GM23338 (cell line): ENCODE results near the gene RRAS. TPM values are rescaled to one million over a fixed set of nuclear protein-coding genes. Genes with fewer than 3 reads are reported as not detected.

Experiments used
- ATAC-seq: fragments of 200-7000 bp; cut with Tn5 transposase; 3 replicates; pipeline ENCODE4 v1.9.1; 2020
- DNase-seq: peaks from one replicate; pipeline ENCODE4 v3.0.0-alpha.2; 2015; ENCODE audit warnings: low spot score
- H2AFZ ChIP-seq: fragments of 200-600 bp; sonication (generic); 2 replicates; pipeline ENCODE4 v1.8.0; 2016; ENCODE audit warnings: antibody characterized with exemption, mild to moderate bottlenecking, moderate library complexity
- H3F3A ChIP-seq: fragments of 200-600 bp; sonication (generic); replicated peaks from 2 replicates; pipeline ENCODE4 v1.8.0; 2017; ENCODE audit warnings: antibody characterized with exemption, mixed run types, low read depth
- H3K27ac ChIP-seq: fragments of 200-600 bp; sonication (generic); 2 replicates; pipeline ENCODE4 v1.6.1; 2016; ENCODE audit warnings: low read depth
- H3K27me3 ChIP-seq: fragments of 200-600 bp; sonication (generic); 2 replicates; pipeline ENCODE4 v1.8.0; 2016; ENCODE audit warnings: mild to moderate bottlenecking, mixed run types, moderate library complexity; ENCODE audit not compliant: insufficient read depth
- H3K36me3 ChIP-seq: fragments of 200-600 bp; sonication (generic); 2 replicates; pipeline ENCODE4 v1.8.0; 2016; ENCODE audit warnings: mild to moderate bottlenecking; ENCODE audit not compliant: insufficient read depth
- H3K4me1 ChIP-seq: fragments of 200-600 bp; sonication (generic); 2 replicates; pipeline ENCODE4 v1.8.0; 2016; ENCODE audit warnings: mild to moderate bottlenecking, moderate library complexity; ENCODE audit not compliant: insufficient read depth
- H3K4me2 ChIP-seq: fragments of 200-600 bp; sonication (generic); 2 replicates; pipeline ENCODE4 v1.7.1; 2017; ENCODE audit warnings: mixed run types
- H3K4me3 ChIP-seq: fragments of 200-600 bp; sonication (generic); 2 replicates; pipeline ENCODE4 v1.6.1; 2016; ENCODE audit warnings: mixed run types
- H3K79me2 ChIP-seq: fragments of 200-600 bp; sonication (generic); replicated peaks from 2 replicates; pipeline ENCODE4 v1.8.0; 2017; ENCODE audit warnings: mild to moderate bottlenecking; ENCODE audit not compliant: insufficient read depth
- H3K9me2 ChIP-seq: fragments of 200-600 bp; sonication (generic); 2 replicates; pipeline ENCODE4 v1.8.0; 2017; ENCODE audit not compliant: insufficient read depth
- H4K20me1 ChIP-seq: fragments of 200-600 bp; sonication (generic); replicated peaks from 2 replicates; pipeline ENCODE4 v1.8.0; 2017; ENCODE audit warnings: mild to moderate bottlenecking; ENCODE audit not compliant: insufficient read depth
- H3K27ac Mint-ChIP-seq: 2 replicates; pipeline ENCODE4 v1.8.0; 2020; ENCODE audit warnings: inconsistent platforms, mild to moderate bottlenecking, moderate library complexity, mixed read lengths
- H3K27me3 Mint-ChIP-seq: 3 replicates; pipeline ENCODE4 v1.8.0; 2022; ENCODE audit warnings: low read depth, mild to moderate bottlenecking, moderate library complexity, mixed read lengths, inconsistent platforms; ENCODE audit not compliant: insufficient read depth, poor library complexity
- H3K36me3 Mint-ChIP-seq: 3 replicates; pipeline ENCODE4 v1.8.0; 2021; ENCODE audit warnings: low read depth, mild to moderate bottlenecking, inconsistent platforms, moderate library complexity, mixed read lengths
- H3K4me1 Mint-ChIP-seq: 3 replicates; pipeline ENCODE4 v1.8.0; 2020; ENCODE audit warnings: mild to moderate bottlenecking, inconsistent platforms, mixed read lengths
- H3K4me3 Mint-ChIP-seq: 3 replicates; pipeline ENCODE4 v1.8.0; 2021; ENCODE audit warnings: moderate library complexity, mild to moderate bottlenecking, inconsistent platforms, mixed read lengths
- H3K9me3 Mint-ChIP-seq: 3 replicates; pipeline ENCODE4 v1.8.0; 2020; ENCODE audit warnings: moderate library complexity, mild to moderate bottlenecking, inconsistent platforms, mixed read lengths
- CREB1 ChIP-seq: fragments of 250-450 bp; sonication (Bioruptor Pico); IDR thresholded peaks from 2 replicates; pipeline ENCODE4 v1.5.0; 2020; ENCODE audit warnings: low read depth, mild to moderate bottlenecking, moderate library complexity
- EZH2 ChIP-seq: fragments of 200-600 bp; sonication (generic); IDR thresholded peaks from one replicate; pipeline ENCODE4 v1.8.0; 2017; ENCODE audit warnings: antibody characterized with exemption, mild to moderate bottlenecking, low read depth; ENCODE audit not compliant: unreplicated experiment
- EZH2phosphoT487 ChIP-seq: fragments of 200-600 bp; sonication (generic); IDR thresholded peaks from one replicate; pipeline ENCODE4 v1.8.1; 2018; ENCODE audit warnings: antibody characterized with exemption; ENCODE audit not compliant: unreplicated experiment
- JUNB ChIP-seq: IDR thresholded peaks from one replicate; pipeline ENCODE4 v1.6.1; 2016; ENCODE audit warnings: antibody characterized with exemption; ENCODE audit not compliant: unreplicated experiment
- NANOG ChIP-seq: IDR thresholded peaks from 2 replicates; pipeline ENCODE4 v1.6.1; 2016; ENCODE audit warnings: antibody characterized with exemption, borderline replicate concordance
- POLR2AphosphoS5 ChIP-seq: IDR thresholded peaks from 2 replicates; pipeline ENCODE4 v1.6.1; 2016; ENCODE audit warnings: antibody characterized with exemption, low read depth
- STAT1 ChIP-seq: IDR thresholded peaks from one replicate; pipeline ENCODE4 v1.6.1; 2016; ENCODE audit warnings: antibody characterized with exemption; ENCODE audit not compliant: unreplicated experiment
- ZNF114 ChIP-seq: fragments of 250-450 bp; sonication (Bioruptor Pico); IDR thresholded peaks from 2 replicates; pipeline ENCODE4 v1.5.0; 2020; ENCODE audit warnings: mild to moderate bottlenecking, moderate library complexity
- ZNF331 ChIP-seq: fragments of 250-450 bp; sonication (Bioruptor Pico); IDR thresholded peaks from 2 replicates; pipeline ENCODE4 v1.5.0; 2020; ENCODE audit warnings: low read depth, mild to moderate bottlenecking, moderate library complexity
- polyA plus RNA-seq: library from polyadenylated mRNA; unstranded; fragments of >200 nt; fragmentation: Nextera tagmentation; extraction: Ambion mirVana; gene quantifications from 2 replicates; pipeline ENCODE4 v1.2.1, GENCODE V29; 2016
- total RNA-seq: library from RNA; depleted of rRNA; stranded (reverse); fragments of >200 nt; shearing (Covaris generic); gene quantifications from 2 replicates; pipeline ENCODE4 v1.2.3, GENCODE V29; 2014
- TF ChIP-seq, protein P1 (sequence below): IDR thresholded peaks from one replicate; pipeline ENCODE4 v1.6.1; 2018; ENCODE audit warnings: antibody characterized with exemption; ENCODE audit not compliant: unreplicated experiment
- TF ChIP-seq, protein P2 (sequence below): IDR thresholded peaks from 2 replicates; pipeline ENCODE4 v1.6.1; 2016; ENCODE audit warnings: antibody characterized with exemption
- TF ChIP-seq, protein P3 (sequence below), 2 experiments: fragments of 200-600 bp in 1 of 2; sonication (generic) in 1 of 2; conservative IDR thresholded peaks; 2 replicates each; pipeline versions ENCODE4 v1.5.1 to v1.6.1; 2016 to 2017; ENCODE audit warnings: antibody characterized with exemption in 2 of 2, low read depth in 2 of 2, mild to moderate bottlenecking in 2 of 2, moderate library complexity in 1 of 2
- TF ChIP-seq, protein P4 (sequence below): fragments of 250-450 bp; sonication (Bioruptor Pico); IDR thresholded peaks from 2 replicates; pipeline ENCODE4 v1.5.0; 2020; ENCODE audit warnings: mild to moderate bottlenecking, moderate library complexity

The RRAS gene
- total and polyA plus RNA-seq, 2 experiments from 2014 or later, result 9.3 to 30.0 TPM

DNA sequence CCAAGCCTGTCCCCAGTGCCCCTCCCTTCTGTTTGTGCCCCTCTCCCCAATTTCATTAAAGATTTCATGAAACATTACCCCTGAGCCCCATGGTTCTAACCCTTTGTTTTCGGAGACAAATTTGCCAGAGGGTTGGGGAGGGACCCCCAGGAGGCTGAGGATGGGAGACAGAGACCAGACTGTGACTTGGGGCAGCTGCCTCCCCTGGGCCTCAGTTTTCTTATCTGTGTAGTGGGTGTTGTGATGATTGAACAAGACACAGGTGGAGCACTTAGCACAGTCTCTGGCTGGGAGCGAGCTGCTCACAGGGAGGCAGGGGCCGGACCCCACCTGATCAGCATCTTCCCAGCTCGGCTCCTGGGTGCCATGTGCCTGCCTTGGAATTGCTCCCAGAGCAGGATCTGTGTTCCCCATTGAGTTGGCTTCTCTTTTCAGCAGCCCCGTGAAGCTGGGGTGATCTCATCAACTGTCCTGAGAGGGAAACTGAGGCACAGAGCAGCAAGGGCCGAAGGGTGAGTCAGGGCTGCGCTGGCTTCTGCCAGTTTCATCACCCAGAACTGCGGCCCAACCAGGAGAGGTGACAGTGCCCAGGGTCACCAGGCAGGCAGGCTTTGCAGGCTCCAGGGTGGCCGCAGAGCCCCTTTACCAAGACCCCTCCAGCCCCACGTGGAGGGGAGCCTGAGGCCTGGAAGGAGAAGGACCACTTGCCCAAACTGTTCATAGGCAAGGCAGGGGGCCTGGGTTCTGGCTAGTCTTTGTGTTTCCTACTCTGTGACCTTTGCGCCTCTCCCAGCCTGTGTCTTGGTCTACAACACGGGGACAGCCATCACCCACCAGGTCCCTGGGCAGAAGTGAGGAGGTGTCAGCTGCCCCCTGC lies 18.9 kb upstream of the RRAS start:
- H3K9me3 Mint-ChIP-seq, result peaks cover 19% of the 10 kb centered on the region
- H3F3A ChIP-seq, result peaks cover 21% of the 10 kb centered on the region
- peaks cover 88% of the 10 kb centered on the region for H3K36me3 Mint-ChIP-seq
- no peak overlapping the region for H3K27ac Mint-ChIP-seq
- H3K27me3 ChIP-seq, result no peaks in the 10 kb centered on the region
- no peak overlapping the region for H3K4me2 ChIP-seq
- H2AFZ ChIP-seq, result no peak overlapping the region
- ATAC-seq (no peak), DNase-seq (no peak)
- H3K9me2 ChIP-seq, result no peaks in the 10 kb centered on the region
- TF ChIP-seq, protein P1, sequence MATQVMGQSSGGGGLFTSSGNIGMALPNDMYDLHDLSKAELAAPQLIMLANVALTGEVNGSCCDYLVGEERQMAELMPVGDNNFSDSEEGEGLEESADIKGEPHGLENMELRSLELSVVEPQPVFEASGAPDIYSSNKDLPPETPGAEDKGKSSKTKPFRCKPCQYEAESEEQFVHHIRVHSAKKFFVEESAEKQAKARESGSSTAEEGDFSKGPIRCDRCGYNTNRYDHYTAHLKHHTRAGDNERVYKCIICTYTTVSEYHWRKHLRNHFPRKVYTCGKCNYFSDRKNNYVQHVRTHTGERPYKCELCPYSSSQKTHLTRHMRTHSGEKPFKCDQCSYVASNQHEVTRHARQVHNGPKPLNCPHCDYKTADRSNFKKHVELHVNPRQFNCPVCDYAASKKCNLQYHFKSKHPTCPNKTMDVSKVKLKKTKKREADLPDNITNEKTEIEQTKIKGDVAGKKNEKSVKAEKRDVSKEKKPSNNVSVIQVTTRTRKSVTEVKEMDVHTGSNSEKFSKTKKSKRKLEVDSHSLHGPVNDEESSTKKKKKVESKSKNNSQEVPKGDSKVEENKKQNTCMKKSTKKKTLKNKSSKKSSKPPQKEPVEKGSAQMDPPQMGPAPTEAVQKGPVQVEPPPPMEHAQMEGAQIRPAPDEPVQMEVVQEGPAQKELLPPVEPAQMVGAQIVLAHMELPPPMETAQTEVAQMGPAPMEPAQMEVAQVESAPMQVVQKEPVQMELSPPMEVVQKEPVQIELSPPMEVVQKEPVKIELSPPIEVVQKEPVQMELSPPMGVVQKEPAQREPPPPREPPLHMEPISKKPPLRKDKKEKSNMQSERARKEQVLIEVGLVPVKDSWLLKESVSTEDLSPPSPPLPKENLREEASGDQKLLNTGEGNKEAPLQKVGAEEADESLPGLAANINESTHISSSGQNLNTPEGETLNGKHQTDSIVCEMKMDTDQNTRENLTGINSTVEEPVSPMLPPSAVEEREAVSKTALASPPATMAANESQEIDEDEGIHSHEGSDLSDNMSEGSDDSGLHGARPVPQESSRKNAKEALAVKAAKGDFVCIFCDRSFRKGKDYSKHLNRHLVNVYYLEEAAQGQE, result no peak
- TF ChIP-seq EZH2, result no peak
- TF ChIP-seq ZNF114 (CRISPR knock-in tag), result no peak
- TF ChIP-seq POLR2AphosphoS5, result no peak
- TF ChIP-seq CREB1 (CRISPR knock-in tag), result no peak
- no peak for TF ChIP-seq NANOG
- TF ChIP-seq ZNF331, result no peak
- TF ChIP-seq, protein P2, sequence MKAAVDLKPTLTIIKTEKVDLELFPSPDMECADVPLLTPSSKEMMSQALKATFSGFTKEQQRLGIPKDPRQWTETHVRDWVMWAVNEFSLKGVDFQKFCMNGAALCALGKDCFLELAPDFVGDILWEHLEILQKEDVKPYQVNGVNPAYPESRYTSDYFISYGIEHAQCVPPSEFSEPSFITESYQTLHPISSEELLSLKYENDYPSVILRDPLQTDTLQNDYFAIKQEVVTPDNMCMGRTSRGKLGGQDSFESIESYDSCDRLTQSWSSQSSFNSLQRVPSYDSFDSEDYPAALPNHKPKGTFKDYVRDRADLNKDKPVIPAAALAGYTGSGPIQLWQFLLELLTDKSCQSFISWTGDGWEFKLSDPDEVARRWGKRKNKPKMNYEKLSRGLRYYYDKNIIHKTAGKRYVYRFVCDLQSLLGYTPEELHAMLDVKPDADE, result no peak
- TF ChIP-seq, protein P3, sequence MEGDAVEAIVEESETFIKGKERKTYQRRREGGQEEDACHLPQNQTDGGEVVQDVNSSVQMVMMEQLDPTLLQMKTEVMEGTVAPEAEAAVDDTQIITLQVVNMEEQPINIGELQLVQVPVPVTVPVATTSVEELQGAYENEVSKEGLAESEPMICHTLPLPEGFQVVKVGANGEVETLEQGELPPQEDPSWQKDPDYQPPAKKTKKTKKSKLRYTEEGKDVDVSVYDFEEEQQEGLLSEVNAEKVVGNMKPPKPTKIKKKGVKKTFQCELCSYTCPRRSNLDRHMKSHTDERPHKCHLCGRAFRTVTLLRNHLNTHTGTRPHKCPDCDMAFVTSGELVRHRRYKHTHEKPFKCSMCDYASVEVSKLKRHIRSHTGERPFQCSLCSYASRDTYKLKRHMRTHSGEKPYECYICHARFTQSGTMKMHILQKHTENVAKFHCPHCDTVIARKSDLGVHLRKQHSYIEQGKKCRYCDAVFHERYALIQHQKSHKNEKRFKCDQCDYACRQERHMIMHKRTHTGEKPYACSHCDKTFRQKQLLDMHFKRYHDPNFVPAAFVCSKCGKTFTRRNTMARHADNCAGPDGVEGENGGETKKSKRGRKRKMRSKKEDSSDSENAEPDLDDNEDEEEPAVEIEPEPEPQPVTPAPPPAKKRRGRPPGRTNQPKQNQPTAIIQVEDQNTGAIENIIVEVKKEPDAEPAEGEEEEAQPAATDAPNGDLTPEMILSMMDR (conservative IDR thresholded peaks at IDR 0.05; ENCODE audit: low read depth in 2 of 2), result no peak
- TF ChIP-seq JUNB, result no peak
- TF ChIP-seq, protein P4, sequence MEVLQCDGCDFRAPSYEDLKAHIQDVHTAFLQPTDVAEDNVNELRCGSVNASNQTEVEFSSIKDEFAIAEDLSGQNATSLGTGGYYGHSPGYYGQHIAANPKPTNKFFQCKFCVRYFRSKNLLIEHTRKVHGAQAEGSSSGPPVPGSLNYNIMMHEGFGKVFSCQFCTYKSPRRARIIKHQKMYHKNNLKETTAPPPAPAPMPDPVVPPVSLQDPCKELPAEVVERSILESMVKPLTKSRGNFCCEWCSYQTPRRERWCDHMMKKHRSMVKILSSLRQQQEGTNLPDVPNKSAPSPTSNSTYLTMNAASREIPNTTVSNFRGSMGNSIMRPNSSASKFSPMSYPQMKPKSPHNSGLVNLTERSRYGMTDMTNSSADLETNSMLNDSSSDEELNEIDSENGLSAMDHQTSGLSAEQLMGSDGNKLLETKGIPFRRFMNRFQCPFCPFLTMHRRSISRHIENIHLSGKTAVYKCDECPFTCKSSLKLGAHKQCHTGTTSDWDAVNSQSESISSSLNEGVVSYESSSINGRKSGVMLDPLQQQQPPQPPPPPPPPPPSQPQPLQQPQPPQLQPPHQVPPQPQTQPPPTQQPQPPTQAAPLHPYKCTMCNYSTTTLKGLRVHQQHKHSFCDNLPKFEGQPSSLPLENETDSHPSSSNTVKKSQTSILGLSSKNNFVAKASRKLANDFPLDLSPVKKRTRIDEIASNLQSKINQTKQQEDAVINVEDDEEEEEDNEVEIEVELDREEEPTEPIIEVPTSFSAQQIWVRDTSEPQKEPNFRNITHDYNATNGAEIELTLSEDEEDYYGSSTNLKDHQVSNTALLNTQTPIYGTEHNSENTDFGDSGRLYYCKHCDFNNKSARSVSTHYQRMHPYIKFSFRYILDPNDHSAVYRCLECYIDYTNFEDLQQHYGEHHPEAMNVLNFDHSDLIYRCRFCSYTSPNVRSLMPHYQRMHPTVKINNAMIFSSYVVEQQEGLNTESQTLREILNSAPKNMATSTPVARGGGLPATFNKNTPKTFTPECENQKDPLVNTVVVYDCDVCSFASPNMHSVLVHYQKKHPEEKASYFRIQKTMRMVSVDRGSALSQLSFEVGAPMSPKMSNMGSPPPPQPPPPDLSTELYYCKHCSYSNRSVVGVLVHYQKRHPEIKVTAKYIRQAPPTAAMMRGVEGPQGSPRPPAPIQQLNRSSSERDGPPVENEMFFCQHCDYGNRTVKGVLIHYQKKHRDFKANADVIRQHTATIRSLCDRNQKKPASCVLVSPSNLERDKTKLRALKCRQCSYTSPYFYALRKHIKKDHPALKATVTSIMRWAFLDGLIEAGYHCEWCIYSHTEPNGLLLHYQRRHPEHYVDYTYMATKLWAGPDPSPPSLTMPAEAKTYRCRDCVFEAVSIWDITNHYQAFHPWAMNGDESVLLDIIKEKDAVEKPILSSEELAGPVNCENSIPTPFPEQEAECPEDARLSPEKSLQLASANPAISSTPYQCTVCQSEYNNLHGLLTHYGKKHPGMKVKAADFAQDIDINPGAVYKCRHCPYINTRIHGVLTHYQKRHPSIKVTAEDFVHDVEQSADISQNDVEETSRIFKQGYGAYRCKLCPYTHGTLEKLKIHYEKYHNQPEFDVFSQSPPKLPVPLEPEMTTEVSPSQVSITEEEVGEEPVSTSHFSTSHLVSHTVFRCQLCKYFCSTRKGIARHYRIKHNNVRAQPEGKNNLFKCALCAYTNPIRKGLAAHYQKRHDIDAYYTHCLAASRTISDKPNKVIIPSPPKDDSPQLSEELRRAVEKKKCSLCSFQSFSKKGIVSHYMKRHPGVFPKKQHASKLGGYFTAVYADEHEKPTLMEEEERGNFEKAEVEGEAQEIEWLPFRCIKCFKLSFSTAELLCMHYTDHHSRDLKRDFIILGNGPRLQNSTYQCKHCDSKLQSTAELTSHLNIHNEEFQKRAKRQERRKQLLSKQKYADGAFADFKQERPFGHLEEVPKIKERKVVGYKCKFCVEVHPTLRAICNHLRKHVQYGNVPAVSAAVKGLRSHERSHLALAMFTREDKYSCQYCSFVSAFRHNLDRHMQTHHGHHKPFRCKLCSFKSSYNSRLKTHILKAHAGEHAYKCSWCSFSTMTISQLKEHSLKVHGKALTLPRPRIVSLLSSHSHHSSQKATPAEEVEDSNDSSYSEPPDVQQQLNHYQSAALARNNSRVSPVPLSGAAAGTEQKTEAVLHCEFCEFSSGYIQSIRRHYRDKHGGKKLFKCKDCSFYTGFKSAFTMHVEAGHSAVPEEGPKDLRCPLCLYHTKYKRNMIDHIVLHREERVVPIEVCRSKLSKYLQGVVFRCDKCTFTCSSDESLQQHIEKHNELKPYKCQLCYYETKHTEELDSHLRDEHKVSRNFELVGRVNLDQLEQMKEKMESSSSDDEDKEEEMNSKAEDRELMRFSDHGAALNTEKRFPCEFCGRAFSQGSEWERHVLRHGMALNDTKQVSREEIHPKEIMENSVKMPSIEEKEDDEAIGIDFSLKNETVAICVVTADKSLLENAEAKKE (CRISPR knock-in tag), result no peak
- TF ChIP-seq STAT1, result no peak
- no peak for TF ChIP-seq EZH2phosphoT487
- H3K36me3 ChIP-seq, result peaks cover 25% of the 10 kb centered on the region
- no peak overlapping the region for H3K27ac ChIP-seq
- no peak overlapping the region for H3K4me3 ChIP-seq
- H3K4me1 Mint-ChIP-seq, result peaks cover 10% of the 10 kb centered on the region
- H4K20me1 ChIP-seq, result peaks cover 15% of the 10 kb centered on the region
- H3K4me3 Mint-ChIP-seq, result no peak overlapping the region
- H3K27me3 Mint-ChIP-seq, result peaks cover 19% of the 10 kb centered on the region
- H3K79me2 ChIP-seq, result peaks cover 7% of the 10 kb centered on the region
- H3K4me1 ChIP-seq, result peaks cover 3% of the 10 kb centered on the region; the same call in 1 of the 2 replicates
